HG03064 (cell line): ENCODE measurements around the gene AIFM3.
"Not testable (repeated sequence)": the region's sequence is repeated elsewhere in the genome, so short reads cannot be mapped to it uniquely, and the experiment has no call there.

Experiments
- ATAC-seq: cut with Tn5 transposase; IDR thresholded peaks from one replicate; pipeline ENCODE4 v1.9.1; 2021; ENCODE audit warnings: low read depth; ENCODE audit not compliant: unreplicated experiment

AIFM3 gene

GRCh38 chr22:20940904-20941385 lies 26.1 kb upstream of the AIFM3 start:
- no peak for ATAC-seq

- ATAC-seq, result not testable (repeated sequence)
These were observed 24.7 kb upstream of the AIFM3 start for GRCh38 chr22:20942203-20942902.

- ATAC-seq, result no peak
These were observed 23.7 kb upstream of the AIFM3 start for GRCh38 chr22:20943104-20943933.

- ATAC-seq, result no peak
These were observed 23.0 kb upstream of the AIFM3 start for GRCh38 chr22:20944042-20944441.

- ATAC-seq, result no peak
These were observed 21.5 kb upstream of the AIFM3 start for GRCh38 chr22:20945578-20945934.

- ATAC-seq, result no peak
These were observed 20.7 kb upstream of the AIFM3 start for GRCh38 chr22:20946080-20946986.

GRCh38 chr22:20946991-20947390 lies 20.1 kb upstream of the AIFM3 start:
- ATAC-seq, result no peak

GRCh38 chr22:20948450-20948849 lies 18.6 kb upstream of the AIFM3 start:
- no peak for ATAC-seq

GRCh38 chr22:20948989-20949388 lies 18.1 kb upstream of the AIFM3 start:
- no peak for ATAC-seq

- ATAC-seq, result no peak
These were observed 17.3 kb upstream of the AIFM3 start for GRCh38 chr22:20949698-20950183.

GRCh38 chr22:20951151-20951931 lies 15.7 kb upstream of the AIFM3 start:
- ATAC-seq, result no peak

GRCh38 chr22:20951932-20952380 lies 15.1 kb upstream of the AIFM3 start:
- ATAC-seq, result no peak

- ATAC-seq, result no peak
These were observed 14.3 kb upstream of the AIFM3 start for GRCh38 chr22:20952544-20953341.

- no peak for ATAC-seq
These were observed 13.8 kb upstream of the AIFM3 start for GRCh38 chr22:20953342-20953608.

- ATAC-seq, result no peak
These were observed 13.2 kb upstream of the AIFM3 start for GRCh38 chr22:20953668-20954500.

GRCh38 chr22:20955548-20955947 lies 11.5 kb upstream of the AIFM3 start:
- no peak for ATAC-seq

GRCh38 chr22:20956258-20957101 lies 10.6 kb upstream of the AIFM3 start:
- ATAC-seq, result no peak
